NCI-H2029 treated with DMSO at 0.1 percent for 48 hours (cell line): Measurements from ENCODE around the gene UVRAG.

Source experiments
- DNase-seq: peaks from one replicate; lab custom pipeline; 2025; lab: John Stamatoyannopoulos, UW

Gene UVRAG

DNA sequence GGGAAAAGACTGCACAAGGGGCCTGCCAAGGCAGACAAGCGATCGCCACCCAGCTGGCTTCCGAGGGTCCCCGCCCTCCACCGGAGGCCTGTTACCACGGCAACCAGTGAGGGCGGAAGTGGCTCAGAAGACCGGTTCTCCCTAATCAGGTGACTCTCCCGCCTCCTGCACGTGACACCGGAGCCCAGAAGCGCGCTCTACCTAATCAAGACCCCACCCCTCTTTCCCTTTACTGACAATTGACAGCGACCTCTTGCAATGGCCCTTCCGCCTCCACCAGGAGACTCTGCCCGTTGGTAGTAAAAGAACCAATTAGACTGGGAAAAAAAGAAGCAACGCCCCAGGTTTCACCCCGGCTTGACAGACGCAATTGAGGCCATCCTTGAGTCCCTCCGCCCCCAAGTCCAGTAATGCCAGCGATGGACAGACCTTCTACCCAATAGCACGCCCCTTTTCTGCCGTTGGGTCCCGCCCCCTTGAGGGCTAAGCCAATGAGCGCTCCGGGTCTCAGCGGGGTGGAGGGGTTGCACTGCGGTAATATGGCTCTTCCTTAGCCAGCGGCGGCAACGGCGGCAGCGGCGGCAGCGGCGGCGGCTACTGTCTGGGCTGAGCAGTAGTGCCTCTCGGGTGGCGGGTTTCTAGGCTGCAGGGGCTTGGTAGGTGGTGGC is at the start of gene UVRAG:
Gene UVRAG, plus strand, starts transcription at position 534 of the 668 bp plus-strand sequence. CDS start 198 bp downstream, outside the sequence.
- DNase-seq = peak; percentile 99

DNA sequence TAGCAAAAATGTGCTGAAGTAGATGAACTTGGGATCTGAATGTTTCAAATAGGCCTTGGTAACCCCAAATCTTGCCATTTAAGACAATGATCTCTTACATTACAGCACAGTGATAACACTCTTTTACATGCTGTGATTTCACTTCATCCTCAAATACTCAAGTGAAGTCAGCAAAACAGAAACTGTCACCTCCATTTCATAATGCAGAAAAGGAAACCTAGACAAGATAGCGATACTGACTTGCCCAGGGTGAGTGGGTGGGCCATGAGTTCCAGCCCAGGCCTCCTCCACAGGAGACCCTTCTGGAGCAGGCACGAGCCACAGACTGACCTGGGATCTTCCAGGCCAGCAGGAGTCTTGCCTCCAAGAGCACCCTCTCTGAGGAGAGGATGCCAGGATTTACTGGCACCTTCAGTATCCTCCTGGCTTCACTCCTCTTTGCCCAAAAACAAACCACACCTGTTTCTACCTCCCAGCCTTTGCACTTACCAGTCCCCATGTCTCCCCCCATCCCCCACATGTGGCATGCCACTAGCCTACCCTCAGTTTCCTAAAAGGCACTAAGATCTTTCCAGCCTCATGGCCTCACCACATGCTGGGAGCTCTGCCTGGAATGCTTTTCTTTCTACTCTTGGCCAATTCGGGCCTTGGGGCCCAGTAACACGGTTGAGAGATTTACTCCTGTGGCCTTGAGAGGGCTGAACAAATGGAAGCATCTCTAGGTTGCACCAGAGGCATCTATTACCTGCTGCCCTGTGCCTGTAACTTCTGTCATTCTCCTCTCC is 48.4 kb upstream of the UVRAG start:
- DNase-seq = no peak

GRCh38 chr11:75767228-75767572 is 47.8 kb upstream of the UVRAG start:
- no peak for DNase-seq

GRCh38 chr11:75767793-75768111 is 47.3 kb upstream of the UVRAG start:
- DNase-seq = no peak

DNA sequence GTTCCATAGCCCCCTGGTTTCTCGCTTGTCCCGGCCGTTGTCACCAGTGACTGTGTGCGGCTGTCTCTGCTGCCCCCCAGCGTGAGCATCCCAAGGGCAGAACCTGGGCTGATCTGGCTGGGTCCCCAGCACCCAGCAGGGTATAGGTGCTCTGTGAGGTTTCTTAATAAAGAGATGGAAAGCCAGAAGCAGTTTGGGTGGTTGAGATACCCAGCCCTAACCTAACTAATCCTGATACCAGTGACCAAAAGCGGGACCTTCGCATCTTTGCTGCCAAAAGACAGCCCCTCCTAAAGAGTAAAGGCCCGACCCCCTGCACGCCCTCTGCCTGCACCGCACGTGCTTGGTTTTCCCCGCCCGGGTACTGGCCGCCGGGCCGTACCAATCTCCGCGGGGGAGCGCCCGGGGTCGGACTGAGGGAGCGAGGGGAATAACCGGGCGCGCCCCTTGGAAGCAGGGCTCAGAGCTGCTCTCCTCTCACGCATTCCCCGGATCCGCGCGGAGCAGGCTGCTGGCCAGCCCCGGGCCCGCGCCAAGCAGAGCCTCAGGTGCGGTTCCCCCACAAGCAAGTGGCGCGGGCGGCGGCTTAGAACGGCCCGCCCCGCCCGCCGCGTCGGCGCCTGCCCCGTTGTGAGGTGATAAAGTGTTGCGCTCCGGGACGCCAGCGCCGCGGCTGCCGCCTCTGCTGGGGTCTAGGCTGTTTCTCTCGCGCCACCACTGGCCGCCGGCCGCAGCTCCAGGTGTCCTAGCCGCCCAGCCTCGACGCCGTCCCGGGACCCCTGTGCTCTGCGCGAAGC is 46.7 kb upstream of the UVRAG start, which contains the start of gene DGAT2:
Gene DGAT2, plus strand, starts transcription at position 667 of the 797 bp plus-strand sequence. CDS start 214 bp downstream, outside the sequence.
- DNase-seq = peak; percentile 74

DNA sequence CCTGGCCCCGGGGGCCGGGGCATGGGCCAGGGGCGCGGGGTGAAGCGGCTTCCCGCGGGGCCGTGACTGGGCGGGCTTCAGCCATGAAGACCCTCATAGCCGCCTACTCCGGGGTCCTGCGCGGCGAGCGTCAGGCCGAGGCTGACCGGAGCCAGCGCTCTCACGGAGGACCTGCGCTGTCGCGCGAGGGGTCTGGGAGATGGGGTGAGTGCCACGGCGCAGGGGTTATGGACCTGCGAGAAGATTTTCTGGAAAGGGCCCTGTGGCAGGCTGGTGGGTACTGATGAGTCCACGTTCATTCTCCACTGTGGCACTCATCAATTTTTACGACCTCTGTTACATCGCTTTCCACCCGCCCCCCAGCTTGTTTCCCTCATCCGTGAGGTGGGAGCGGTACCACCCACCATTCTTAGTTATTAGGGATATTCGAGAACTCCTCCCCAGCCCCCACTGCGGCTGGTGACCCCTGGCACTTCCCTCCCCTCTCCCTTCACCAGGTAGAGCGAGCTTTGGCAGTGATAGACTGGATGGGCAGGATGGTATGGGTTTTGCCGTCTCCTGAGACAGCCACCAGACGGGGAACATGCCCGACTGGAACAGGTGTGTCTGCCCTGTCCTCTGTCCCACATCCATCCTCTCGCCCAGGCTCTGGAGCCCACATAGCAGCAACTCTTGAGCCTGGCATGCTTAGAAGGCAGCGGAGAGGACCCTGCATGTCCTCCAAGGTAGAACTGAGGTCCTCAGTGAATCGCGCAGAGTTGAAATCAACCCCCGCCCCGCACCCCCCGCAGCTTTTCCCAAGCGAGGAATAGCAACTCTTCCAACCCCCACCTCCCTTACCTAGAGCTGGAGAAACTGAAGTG is 45.9 kb upstream of the UVRAG start:
- no peak for DNase-seq

DNA sequence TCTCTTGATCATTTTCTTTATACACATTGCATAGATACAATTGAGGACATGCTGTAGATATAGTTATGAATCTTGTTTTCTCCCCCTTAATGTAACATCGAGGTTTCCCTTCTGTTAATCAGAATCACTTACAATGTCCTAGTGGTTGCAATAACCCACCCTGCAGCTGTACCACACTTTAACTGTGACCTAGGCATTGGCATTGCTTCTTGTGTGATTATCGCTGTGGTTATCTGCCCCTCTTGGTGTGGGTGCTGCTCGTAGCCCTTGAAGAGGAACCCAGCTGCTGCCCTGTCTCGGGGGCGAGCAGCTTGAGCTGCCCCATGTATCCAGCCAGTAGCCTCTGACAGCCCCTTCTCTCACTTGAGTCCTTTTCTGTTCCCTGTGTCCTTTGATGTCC is 44.9 kb upstream of the UVRAG start:
- no peak for DNase-seq

DNA sequence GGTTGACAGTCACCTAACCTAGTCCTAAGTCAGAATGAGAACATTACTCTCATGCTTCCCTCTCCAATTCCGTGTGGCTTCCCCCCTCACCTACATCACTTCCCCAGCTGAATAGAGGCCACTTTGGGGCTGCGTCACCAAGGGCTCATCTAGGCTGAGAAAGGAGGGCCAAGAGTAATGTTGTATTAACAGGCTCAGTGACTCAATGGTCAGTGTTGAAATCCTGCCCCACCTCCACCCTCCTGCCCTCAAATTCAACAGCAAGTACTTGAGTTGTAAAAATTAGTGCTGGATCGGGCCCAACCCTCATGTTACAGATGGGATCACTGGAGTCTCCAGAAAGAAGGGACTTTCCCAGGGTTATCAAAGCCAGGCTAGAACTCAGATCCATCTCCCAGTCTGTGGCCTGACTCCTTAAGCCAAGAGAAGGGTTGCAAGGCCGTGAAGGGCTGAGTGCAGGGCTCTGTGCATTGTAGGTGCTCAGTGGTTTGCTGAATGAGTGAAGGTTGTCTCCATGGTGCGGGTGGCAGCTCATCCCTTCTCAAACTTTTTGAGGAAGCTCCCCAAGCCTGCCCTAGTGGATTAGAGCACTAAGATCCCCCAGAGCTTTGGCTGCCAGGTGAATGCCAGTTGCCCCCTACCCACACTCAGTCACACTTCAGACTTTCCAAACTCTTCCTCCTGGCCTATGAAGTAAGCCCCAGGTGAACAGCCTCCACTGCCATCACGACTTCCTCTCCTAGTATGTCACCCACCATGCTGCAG is 43.2 kb upstream of the UVRAG start:
- no peak for DNase-seq

- DNase-seq = no peak
Measured at GRCh38 chr11:75773595-75774353, 41.2 kb upstream of the UVRAG start.

DNA sequence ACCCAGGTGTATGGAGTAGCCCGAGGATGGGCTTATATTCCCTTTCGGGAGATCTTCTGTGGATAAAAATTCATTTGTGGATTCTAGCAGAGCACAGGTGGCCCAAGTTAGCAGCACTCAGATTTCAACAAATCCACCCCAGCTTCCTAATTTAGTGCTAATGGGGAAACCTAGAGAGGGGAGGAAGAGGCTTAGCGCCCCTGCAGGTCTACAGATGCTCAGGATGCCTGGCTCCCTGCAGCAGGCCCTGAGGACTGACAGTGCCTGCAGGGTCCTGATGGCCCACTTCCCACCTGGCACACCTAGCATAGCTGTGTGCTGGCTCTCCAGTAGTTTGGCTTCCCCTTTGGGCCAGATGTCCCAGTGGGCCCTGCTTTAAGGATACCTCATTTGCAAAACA is 40.0 kb upstream of the UVRAG start:
- no peak for DNase-seq

DNA sequence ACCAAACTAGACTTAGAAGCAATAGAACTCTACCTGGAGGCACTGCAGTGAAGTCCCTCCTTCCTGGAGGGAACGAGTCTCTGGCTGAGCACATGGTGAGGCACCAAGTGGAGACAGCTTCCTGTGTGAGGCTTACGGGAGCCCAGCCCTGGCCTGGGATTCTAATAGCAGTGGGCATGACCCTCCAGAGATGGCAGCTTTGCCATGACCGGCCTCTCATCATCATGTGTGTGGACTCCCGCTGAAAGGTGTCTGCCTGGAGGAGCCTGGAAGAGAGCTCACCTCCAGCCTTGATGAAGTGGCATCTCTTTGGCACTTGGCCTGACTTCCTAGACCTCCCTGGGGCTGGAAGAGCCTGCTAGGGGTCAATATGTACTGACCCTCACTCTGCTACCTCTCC is 38.5 kb upstream of the UVRAG start:
- DNase-seq = no peak

- no peak for DNase-seq
Measured at GRCh38 chr11:75777461-75778110, 37.4 kb upstream of the UVRAG start.

DNA sequence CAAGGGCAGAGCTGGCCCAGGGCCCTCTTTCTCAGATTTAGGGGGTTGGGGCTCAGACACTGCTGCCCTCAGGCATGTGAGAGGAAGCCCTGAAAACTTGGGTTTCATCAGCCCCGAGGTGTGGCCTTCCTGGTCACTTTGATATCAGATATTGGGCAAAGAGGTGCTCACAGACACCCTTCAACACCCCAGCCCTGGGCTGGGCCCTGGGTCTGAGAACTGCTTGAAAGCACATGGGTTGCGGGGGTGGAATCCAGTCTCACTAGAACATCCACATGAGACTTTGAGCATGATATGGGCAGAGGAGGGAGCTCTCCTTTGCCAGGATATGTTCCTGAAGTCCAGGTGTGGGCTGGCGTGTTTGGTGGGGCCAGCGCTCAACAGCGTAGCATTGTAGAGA is 36.0 kb upstream of the UVRAG start:
- no peak for DNase-seq

DNA sequence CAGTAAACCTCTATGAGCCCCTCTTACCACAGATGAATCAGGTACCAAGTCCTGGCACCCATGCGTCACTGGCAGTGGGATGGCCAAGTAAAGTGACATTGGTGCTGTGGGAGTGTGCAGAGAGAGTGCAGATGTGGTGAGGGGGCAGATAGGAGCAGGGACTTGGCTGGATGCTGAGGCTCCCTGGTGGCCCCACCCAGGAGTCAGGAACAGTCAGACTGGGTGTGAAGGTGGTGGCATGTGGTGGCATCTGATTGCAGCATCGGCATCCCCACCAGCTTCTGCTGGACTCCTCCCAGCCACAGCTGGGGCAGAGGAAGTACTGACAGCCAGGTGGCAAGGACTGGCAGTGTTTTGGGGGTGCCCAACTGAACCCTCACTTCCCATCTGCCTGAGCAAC is 35.0 kb upstream of the UVRAG start:
- no peak for DNase-seq

GRCh38 chr11:75780888-75781287 is 34.1 kb upstream of the UVRAG start:
- DNase-seq = no peak

DNA sequence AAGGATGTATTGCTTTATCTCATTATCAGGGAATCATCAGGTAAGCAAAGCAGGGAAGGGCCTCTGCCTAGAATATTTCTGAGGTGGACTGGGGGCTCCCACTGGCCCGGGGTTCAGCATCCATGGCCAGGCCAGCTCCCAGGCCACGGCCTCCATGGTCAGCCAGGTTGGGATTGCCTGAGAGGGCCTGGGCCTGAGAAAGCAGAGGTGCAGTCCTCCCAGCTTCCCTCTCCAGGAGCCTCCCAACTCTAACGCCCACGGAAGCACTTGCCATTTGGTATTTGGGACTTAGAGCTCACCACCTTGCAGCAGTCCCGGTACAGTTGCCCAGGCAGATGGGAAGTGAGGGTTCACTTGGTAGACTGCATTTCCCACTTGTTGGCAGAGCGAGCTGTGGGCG is 33.7 kb upstream of the UVRAG start:
- DNase-seq = no peak

DNA sequence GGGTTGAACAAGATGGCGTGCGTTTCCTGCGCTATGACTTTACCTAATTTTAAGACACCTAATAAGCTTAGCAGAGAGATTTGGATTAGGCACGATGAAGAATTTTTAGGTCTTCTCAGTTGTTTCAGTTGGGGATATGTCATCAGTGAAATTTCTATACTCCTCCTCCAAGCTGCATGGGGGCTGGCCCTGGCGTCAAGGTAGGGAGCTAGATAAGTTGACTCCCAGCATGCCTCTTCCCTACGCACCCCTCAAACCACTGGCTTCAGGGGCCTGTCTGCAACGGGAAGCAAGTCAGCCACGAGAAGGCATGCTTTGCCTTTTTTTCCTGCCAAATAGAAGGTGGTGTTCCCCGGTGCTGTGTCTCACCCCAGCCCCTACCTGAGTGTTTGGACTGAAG is 33.2 kb upstream of the UVRAG start:
- DNase-seq = no peak

- no peak for DNase-seq
Measured at GRCh38 chr11:75782540-75783263, 32.3 kb upstream of the UVRAG start.

DNA sequence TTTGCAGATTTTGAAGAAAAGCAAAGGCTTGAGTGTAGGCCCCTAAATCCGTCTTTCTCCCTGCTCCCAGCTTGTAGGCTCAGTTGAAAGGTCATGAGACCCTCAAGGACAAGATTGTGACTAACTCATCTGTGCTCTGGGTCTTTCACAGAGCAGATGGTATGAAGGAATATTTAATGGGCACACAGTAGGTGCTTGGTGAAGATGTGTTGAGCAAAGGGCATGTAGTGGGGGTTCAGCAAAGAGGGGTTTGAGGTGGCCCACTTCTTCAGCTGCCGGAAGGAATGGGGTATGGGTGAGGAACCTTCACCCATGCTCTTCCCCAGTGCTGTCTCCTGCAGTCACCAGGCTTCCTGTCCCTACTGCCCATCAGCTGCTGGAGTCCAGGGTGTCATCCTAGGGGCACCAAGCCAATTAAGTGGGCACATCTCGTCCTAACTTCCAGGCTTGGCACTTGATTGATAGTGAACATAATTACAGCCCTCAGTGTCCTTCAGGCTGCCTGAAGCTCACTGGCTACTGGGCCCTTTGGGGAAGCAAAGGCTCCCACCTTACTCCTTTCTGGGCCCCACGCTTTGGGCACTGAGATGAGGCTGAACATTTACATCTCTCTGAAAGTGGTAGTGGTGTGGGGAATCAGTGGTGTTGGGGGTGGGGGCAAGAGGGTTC is 31.5 kb upstream of the UVRAG start:
- DNase-seq = no peak
